Loucy (cell line): ENCODE measurements around the gene DDX24.

Experiments
- H2AFZ ChIP-seq: fragments of 200-600 bp; sonication (generic); 2 replicates; pipeline ENCODE4 v1.6.0; 2016; ENCODE audit warnings: antibody characterized with exemption, mild to moderate bottlenecking, low read length, moderate library complexity
- H3F3A ChIP-seq: fragments of 200-600 bp; 2 replicates; pipeline ENCODE4 v1.6.0; 2016; ENCODE audit warnings: antibody characterized with exemption, low read depth, mild to moderate bottlenecking
- H3K27me3 ChIP-seq: fragments of 200-600 bp; sonication (generic); 2 replicates; pipeline ENCODE4 v1.6.1; 2014; ENCODE audit warnings: low read length, mild to moderate bottlenecking; ENCODE audit not compliant: insufficient read depth, poor library complexity, severe bottlenecking
- H3K36me3 ChIP-seq: fragments of 200-600 bp; sonication (generic); 2 replicates; pipeline ENCODE4 v1.6.1; 2016; ENCODE audit warnings: low read length; ENCODE audit not compliant: insufficient read depth
- H3K4me1 ChIP-seq: fragments of 200-600 bp; sonication (generic); 2 replicates; pipeline ENCODE4 v1.5.1; 2014; ENCODE audit warnings: low read length, mild to moderate bottlenecking; ENCODE audit not compliant: insufficient read depth, poor library complexity, severe bottlenecking
- H3K4me2 ChIP-seq: fragments of 200-600 bp; sonication (generic); 2 replicates; pipeline ENCODE4 v1.6.0; 2014; ENCODE audit warnings: antibody characterized with exemption, low read length, low read depth, mild to moderate bottlenecking; ENCODE audit not compliant: poor library complexity, severe bottlenecking
- H3K4me3 ChIP-seq: fragments of 200-600 bp; sonication (generic); 2 replicates; pipeline ENCODE4 v1.5.1; 2014; ENCODE audit warnings: low read length, mild to moderate bottlenecking, mixed read lengths; ENCODE audit not compliant: poor library complexity, severe bottlenecking
- H3K79me2 ChIP-seq: fragments of 200-600 bp; sonication (generic); 2 replicates; pipeline ENCODE4 v1.6.1; 2014; ENCODE audit warnings: low read length; ENCODE audit not compliant: insufficient read depth
- H3K9ac ChIP-seq: fragments of 200-600 bp; sonication (generic); 2 replicates; pipeline ENCODE4 v1.6.0; 2014; ENCODE audit warnings: mild to moderate bottlenecking, low read depth, low read length, moderate library complexity; ENCODE audit not compliant: poor library complexity, severe bottlenecking
- H3K9me2 ChIP-seq: fragments of 200-600 bp; sonication (generic); replicated peaks from 2 replicates; pipeline ENCODE4 v1.6.1; 2016; ENCODE audit warnings: low read depth, low read length, mixed read lengths
- H3K9me3 ChIP-seq: fragments of 200-600 bp; sonication (generic); 2 replicates; pipeline ENCODE4 v1.6.1; 2014; ENCODE audit warnings: mild to moderate bottlenecking, antibody characterized with exemption, low read length, low read depth; ENCODE audit not compliant: insufficient read depth
- H4K20me1 ChIP-seq: fragments of 200-600 bp; sonication (generic); 2 replicates; pipeline ENCODE4 v1.6.0; 2014; ENCODE audit warnings: antibody characterized with exemption, low read length, mild to moderate bottlenecking; ENCODE audit not compliant: insufficient read depth, poor library complexity, severe bottlenecking
- EZH2phosphoT487 ChIP-seq: fragments of 200-600 bp; IDR thresholded peaks from 2 replicates; pipeline ENCODE4 v1.6.1; 2018; ENCODE audit warnings: antibody characterized with exemption, mild to moderate bottlenecking, moderate library complexity, borderline replicate concordance
- TF ChIP-seq, protein P1 (sequence below): fragments of 200-600 bp; sonication (generic); conservative IDR thresholded peaks from 2 replicates; pipeline ENCODE4 v1.5.1; 2014; ENCODE audit warnings: mild to moderate bottlenecking, antibody characterized with exemption, low read length

Gene DDX24

DNA sequence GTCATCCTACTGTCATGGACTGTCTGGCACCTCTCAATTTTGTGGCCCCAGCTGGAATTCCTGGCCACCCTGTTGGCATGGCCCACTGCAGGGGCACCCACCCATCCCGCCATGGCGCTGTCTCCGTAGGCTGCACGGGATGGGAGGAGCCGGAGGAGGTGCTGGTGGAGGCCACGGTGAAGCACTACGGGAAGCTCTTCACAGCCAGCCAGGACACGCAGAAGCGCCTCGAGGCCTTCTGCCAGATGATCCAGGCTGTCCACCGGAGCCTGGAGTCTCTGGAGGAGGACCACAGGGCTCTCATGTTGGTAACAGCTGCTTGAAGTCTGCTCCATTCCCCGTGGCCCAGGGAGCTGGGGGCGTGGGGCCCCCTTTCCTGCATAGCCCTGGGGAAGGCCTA, 80.0 kb downstream of the DDX24 start:
- H3K9me3 ChIP-seq: no peaks in the 10 kb centered on the region
- no peaks in the 10 kb centered on the region for H3K36me3 ChIP-seq
- no peak overlapping the region for H3K9ac ChIP-seq
- H3K27me3 ChIP-seq: no peaks in the 10 kb centered on the region
- H3K4me3 ChIP-seq: no peak overlapping the region
- H3K4me1 ChIP-seq: no peaks in the 10 kb centered on the region
- TF ChIP-seq, protein P1, sequence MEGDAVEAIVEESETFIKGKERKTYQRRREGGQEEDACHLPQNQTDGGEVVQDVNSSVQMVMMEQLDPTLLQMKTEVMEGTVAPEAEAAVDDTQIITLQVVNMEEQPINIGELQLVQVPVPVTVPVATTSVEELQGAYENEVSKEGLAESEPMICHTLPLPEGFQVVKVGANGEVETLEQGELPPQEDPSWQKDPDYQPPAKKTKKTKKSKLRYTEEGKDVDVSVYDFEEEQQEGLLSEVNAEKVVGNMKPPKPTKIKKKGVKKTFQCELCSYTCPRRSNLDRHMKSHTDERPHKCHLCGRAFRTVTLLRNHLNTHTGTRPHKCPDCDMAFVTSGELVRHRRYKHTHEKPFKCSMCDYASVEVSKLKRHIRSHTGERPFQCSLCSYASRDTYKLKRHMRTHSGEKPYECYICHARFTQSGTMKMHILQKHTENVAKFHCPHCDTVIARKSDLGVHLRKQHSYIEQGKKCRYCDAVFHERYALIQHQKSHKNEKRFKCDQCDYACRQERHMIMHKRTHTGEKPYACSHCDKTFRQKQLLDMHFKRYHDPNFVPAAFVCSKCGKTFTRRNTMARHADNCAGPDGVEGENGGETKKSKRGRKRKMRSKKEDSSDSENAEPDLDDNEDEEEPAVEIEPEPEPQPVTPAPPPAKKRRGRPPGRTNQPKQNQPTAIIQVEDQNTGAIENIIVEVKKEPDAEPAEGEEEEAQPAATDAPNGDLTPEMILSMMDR: no peak
- TF ChIP-seq EZH2phosphoT487: no peak
- H3K4me2 ChIP-seq: no peak overlapping the region
- no peaks in the 10 kb centered on the region for H3F3A ChIP-seq
- no peaks in the 10 kb centered on the region for H3K79me2 ChIP-seq
- no peaks in the 10 kb centered on the region for H4K20me1 ChIP-seq
- H3K9me2 ChIP-seq: no peaks in the 10 kb centered on the region
- no peak overlapping the region for H2AFZ ChIP-seq

DNA sequence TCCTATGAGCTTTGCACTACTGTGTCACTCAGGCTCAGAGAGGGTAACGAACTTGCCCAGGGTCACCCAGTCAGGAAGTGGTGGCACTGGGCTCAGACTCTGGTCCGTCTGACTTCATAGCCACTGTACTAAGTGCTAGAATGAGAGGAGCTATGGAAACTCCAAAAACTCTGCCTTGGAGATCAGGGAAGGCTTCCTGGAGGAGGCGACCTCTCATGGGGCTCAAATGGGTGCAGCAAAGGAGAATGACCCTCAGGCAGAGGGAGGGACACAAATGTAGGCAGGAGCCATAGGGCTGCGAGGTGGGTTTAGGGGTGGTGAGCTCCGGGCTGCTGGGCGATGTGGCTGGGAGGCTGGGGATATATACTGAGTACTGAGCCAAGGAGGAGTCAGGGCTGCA, 80.7 kb downstream of the DDX24 start:
- Histone ChIP-seq H3K4me1 (no peaks in the 10 kb centered on the region), H3K9me3 (no peaks in the 10 kb centered on the region), H3K9ac (no peak overlapping the region), H3K27me3 (no peaks in the 10 kb centered on the region), H3K4me2 (no peak overlapping the region), H2AFZ (no peak overlapping the region), H3K36me3 (no peaks in the 10 kb centered on the region), H4K20me1 (no peaks in the 10 kb centered on the region), H3K4me3 (no peak overlapping the region), H3F3A (no peaks in the 10 kb centered on the region), H3K9me2 (no peaks in the 10 kb centered on the region), H3K79me2 (no peaks in the 10 kb centered on the region)
- no peak for TF ChIP-seq EZH2phosphoT487
- TF ChIP-seq, protein P1: no peak

DNA sequence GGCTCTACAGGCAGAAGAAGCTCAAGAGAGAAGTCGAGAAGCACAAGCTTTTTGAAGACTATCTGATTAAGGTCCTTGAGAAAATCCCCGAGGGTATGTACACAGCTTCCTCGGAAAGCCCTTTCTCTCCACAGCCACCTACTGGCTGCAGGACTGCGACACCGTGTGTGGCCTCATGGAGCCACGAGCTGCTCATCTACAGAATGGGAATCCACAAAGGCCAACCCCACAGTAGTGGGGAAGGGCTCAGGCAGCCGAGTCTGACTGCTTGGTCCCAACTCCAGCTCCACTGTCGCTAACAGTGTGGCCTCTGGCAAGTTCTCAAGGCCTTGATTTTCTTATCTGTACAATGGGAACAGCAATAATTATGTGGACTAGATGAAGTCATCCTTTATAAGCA, 81.4 kb downstream of the DDX24 start:
- no peaks in the 10 kb centered on the region for H3K9me3 ChIP-seq
- H4K20me1 ChIP-seq: no peaks in the 10 kb centered on the region
- TF ChIP-seq, protein P1: no peak
- no peak for TF ChIP-seq EZH2phosphoT487
- no peaks in the 10 kb centered on the region for H3F3A ChIP-seq
- H3K79me2 ChIP-seq: no peaks in the 10 kb centered on the region
- H3K4me2 ChIP-seq: no peak overlapping the region
- H3K36me3 ChIP-seq: no peaks in the 10 kb centered on the region
- H3K9me2 ChIP-seq: no peaks in the 10 kb centered on the region
- H3K4me1 ChIP-seq: no peaks in the 10 kb centered on the region
- H3K4me3 ChIP-seq: no peak overlapping the region
- H3K9ac ChIP-seq: no peak overlapping the region
- no peak overlapping the region for H2AFZ ChIP-seq
- H3K27me3 ChIP-seq: no peaks in the 10 kb centered on the region
